ENCODE results near the gene TAP1. TPM values are rescaled to one million over a fixed set of nuclear protein-coding genes. Genes with fewer than 3 reads are reported as not detected.

Gene TAP1
- total RNA-seq, 2 donors from 2014 or later: 41.6 to 46.9 TPM

DNA sequence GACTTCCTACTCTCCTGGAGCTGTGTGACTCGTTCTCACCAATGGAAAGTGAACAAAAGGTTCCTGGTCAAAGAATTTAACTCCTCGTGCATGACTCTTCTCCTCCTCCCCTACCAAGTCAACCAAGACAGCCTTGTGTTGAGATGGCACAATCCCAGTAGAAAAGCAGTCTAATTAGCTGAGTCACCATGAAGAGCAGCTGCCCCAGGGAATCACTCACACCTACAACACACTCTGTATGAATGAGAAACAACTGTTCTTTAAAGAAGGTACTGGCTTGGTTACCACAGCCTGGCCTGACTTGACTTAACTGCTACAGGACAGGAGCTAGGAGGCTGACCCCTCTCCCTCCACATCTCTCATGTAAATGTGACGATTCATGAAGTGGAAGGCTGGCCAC is 33.8 kb downstream of the TAP1 start:
- Histone ChIP-seq H3K27me3 (replicated peaks; ENCODE audit: insufficient read depth) (no peaks in the 10 kb centered on the region), H3K9me3 (no peaks in the 10 kb centered on the region), H3K4me3 (no peak overlapping the region), H3K36me3 (no peaks in the 10 kb centered on the region), H3K4me1 (ENCODE audit: control insufficient read depth in 1 of 2, low read depth in 2 of 2) (no peaks in the 10 kb centered on the region), H3K27ac (no peak overlapping the region)
- no peak for DNase-seq (ENCODE audit: low spot score)
- ATAC-seq (ENCODE audit: insufficient number of reproducible peaks, low FRiP score, low read depth): no peak
- no peak for TF ChIP-seq CTCF (IDR thresholded peaks at IDR 0.05)

DNA sequence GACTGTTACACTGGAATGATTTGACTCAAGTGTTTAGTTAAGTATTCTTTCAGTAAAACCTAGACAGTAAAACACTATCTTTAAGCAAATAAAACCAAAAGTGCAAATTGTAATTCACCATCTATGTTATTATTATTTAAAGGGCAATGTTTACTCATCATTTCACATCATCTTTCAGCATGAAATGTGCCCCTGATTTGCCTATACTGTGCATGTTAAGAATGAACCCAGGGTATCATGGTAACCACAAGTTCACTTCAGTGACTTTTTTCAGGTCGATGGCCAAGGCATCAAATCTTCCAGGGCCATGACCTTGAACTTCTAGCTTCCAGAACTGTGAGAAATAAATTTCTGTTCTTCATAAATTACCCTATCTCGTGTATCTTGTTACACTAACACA is 34.6 kb downstream of the TAP1 start:
- TF ChIP-seq CTCF (IDR thresholded peaks at IDR 0.05): no peak
- Histone ChIP-seq H3K9me3 (no peaks in the 10 kb centered on the region), H3K4me1 (ENCODE audit: control insufficient read depth in 1 of 2, low read depth in 2 of 2) (no peaks in the 10 kb centered on the region), H3K4me3 (no peak overlapping the region), H3K27ac (no peak overlapping the region), H3K27me3 (replicated peaks; ENCODE audit: insufficient read depth) (no peaks in the 10 kb centered on the region), H3K36me3 (no peaks in the 10 kb centered on the region)
- ATAC-seq (ENCODE audit: insufficient number of reproducible peaks, low FRiP score, low read depth): no peak
- DNase-seq (ENCODE audit: low spot score): no peak

- no peak within 1 kb of the TSS for H3K27ac ChIP-seq
- TF ChIP-seq CTCF (IDR thresholded peaks at IDR 0.05): no peak
- H3K4me3 ChIP-seq: no peak within 1 kb of the TSS
- H3K4me1 ChIP-seq (ENCODE audit: control insufficient read depth in 1 of 2, low read depth in 2 of 2): no peaks in the 10 kb centered on the region
- ATAC-seq (ENCODE audit: insufficient number of reproducible peaks, low FRiP score, low read depth): no peak
- no peak for DNase-seq (ENCODE audit: low spot score)
- no peaks in the 10 kb centered on the region for H3K36me3 ChIP-seq
- no peaks in the 10 kb centered on the region for H3K27me3 ChIP-seq (replicated peaks; ENCODE audit: insufficient read depth)
- H3K9me3 ChIP-seq: no peaks in the 10 kb centered on the region
Observed at GRCh38 chr6:32816746-32817204, 36.7 kb downstream of the TAP1 start, which contains the start of gene HLA-DOB. Gene HLA-DOB, minus strand, starts transcription at chr6:32817002. Its CDS starts 51 bp downstream, at chr6:32816951.

GRCh38 chr6:32815996-32816395 is 37.5 kb downstream of the TAP1 start:
- no peak for ATAC-seq (ENCODE audit: insufficient number of reproducible peaks, low FRiP score, low read depth)
- no peaks in the 10 kb centered on the region for H3K9me3 ChIP-seq
- H3K4me3 ChIP-seq: no peak overlapping the region
- no peaks in the 10 kb centered on the region for H3K4me1 ChIP-seq (ENCODE audit: control insufficient read depth in 1 of 2, low read depth in 2 of 2)
- DNase-seq (ENCODE audit: low spot score): no peak
- H3K27me3 ChIP-seq (replicated peaks; ENCODE audit: insufficient read depth): no peaks in the 10 kb centered on the region
- H3K36me3 ChIP-seq: no peaks in the 10 kb centered on the region
- H3K27ac ChIP-seq: no peak overlapping the region
- no peak for TF ChIP-seq CTCF (IDR thresholded peaks at IDR 0.05)

DNA sequence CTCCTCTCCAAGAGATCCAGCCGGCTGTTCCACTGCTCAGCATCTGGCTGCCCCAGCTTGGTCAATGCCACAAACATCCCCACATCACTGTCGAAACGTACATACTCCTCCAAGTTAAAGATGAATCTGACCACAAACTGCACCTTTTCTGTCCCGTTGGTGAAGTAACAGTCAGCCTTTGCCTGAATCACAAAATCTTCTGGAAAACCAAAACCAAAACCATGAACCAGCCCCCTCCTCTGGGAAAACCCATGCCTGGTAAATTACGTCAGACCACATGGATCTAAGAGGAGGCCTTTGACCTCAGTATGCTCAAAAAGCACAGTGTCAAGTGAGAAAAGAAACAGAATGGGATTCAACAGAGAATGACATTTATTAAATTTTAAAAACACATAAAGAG is 38.4 kb downstream of the TAP1 start:
- H3K4me1 ChIP-seq (ENCODE audit: control insufficient read depth in 1 of 2, low read depth in 2 of 2): no peaks in the 10 kb centered on the region
- ATAC-seq (ENCODE audit: insufficient number of reproducible peaks, low FRiP score, low read depth): no peak
- H3K4me3 ChIP-seq: no peak overlapping the region
- no peak for DNase-seq (ENCODE audit: low spot score)
- no peaks in the 10 kb centered on the region for H3K27me3 ChIP-seq (replicated peaks; ENCODE audit: insufficient read depth)
- H3K36me3 ChIP-seq: no peaks in the 10 kb centered on the region
- no peaks in the 10 kb centered on the region for H3K9me3 ChIP-seq
- H3K27ac ChIP-seq: no peak overlapping the region
- no peak for TF ChIP-seq CTCF (IDR thresholded peaks at IDR 0.05)

Measured in thoracic aorta (tissue), 2 donors.